Trophoblast cell (in vitro differentiated cells and primary cell): ENCODE data around the gene CYP26B1.

Experiments used
- DNase-seq, 2 donors: peaks; one replicate each; pipeline ENCODE4 v3.0.0-alpha.2; 2016
- H2AFZ ChIP-seq: 2 replicates; pipeline ENCODE4 v1.6.1; 2013; ENCODE audit warnings: low read length, moderate library complexity, mild to moderate bottlenecking; ENCODE audit not compliant: insufficient read depth, poor library complexity
- H2AK5ac ChIP-seq: 2 replicates; pipeline ENCODE4 v1.6.1; 2013; ENCODE audit warnings: mild to moderate bottlenecking, low read length
- H2BK120ac ChIP-seq: 2 replicates; pipeline ENCODE4 v1.6.1; 2013; ENCODE audit warnings: low read length, mild to moderate bottlenecking, moderate library complexity; ENCODE audit not compliant: insufficient read depth, poor library complexity
- H2BK12ac ChIP-seq: 2 replicates; pipeline ENCODE4 v1.6.1; 2013; ENCODE audit warnings: mild to moderate bottlenecking, low read length, moderate library complexity
- H2BK5ac ChIP-seq: 2 replicates; pipeline ENCODE4 v1.6.1; 2013; ENCODE audit warnings: low read length, low read depth, moderate library complexity, mild to moderate bottlenecking; ENCODE audit not compliant: poor library complexity
- H3K14ac ChIP-seq: 2 replicates; pipeline ENCODE4 v1.6.1; 2013; ENCODE audit warnings: mild to moderate bottlenecking, low read length
- H3K18ac ChIP-seq: 2 replicates; pipeline ENCODE4 v1.6.1; 2013; ENCODE audit warnings: mild to moderate bottlenecking, low read length
- H3K23ac ChIP-seq: 2 replicates; pipeline ENCODE4 v1.6.1; 2013; ENCODE audit warnings: low read length
- H3K27ac ChIP-seq: 2 replicates; pipeline ENCODE4 v1.5.1; 2013; ENCODE audit warnings: low read depth, mild to moderate bottlenecking, inconsistent platforms, low read length, moderate library complexity
- H3K27me3 ChIP-seq: 2 replicates; pipeline ENCODE4 v1.6.1; 2013; ENCODE audit warnings: inconsistent platforms, mild to moderate bottlenecking, low read length, moderate library complexity; ENCODE audit not compliant: insufficient read depth
- H3K36me3 ChIP-seq, 2 experiments: 1 replicate in 1 of 2; 2 replicates in 1 of 2; pipeline ENCODE4 v1.6.1; 2013; ENCODE audit warnings: low read length in 2 of 2, mild to moderate bottlenecking in 2 of 2, moderate library complexity in 1 of 2; ENCODE audit not compliant: insufficient read depth in 2 of 2, control insufficient read depth in 1 of 2
- H3K4ac ChIP-seq: 2 replicates; pipeline ENCODE4 v1.6.1; 2013; ENCODE audit warnings: low read depth, mild to moderate bottlenecking, low read length, moderate library complexity
- H3K4me1 ChIP-seq, 2 experiments: 1 replicate in 1 of 2; 2 replicates in 1 of 2; pipeline ENCODE4 v1.6.1; 2013; ENCODE audit warnings: low read length in 2 of 2, mild to moderate bottlenecking in 2 of 2, moderate library complexity in 1 of 2; ENCODE audit not compliant: insufficient read depth in 2 of 2, control insufficient read depth in 1 of 2
- H3K4me2 ChIP-seq: 2 replicates; pipeline ENCODE4 v1.6.1; 2013; ENCODE audit warnings: inconsistent platforms, mild to moderate bottlenecking, low read length, moderate library complexity
- H3K4me3 ChIP-seq: 2 replicates; pipeline ENCODE4 v1.5.1; 2013; ENCODE audit warnings: mild to moderate bottlenecking, low read depth, low read length, inconsistent platforms
- H3K79me1 ChIP-seq: one replicate; pipeline ENCODE4 v1.6.1; 2013; ENCODE audit warnings: low read length
- H3K79me2 ChIP-seq: 2 replicates; pipeline ENCODE4 v1.6.1; 2013; ENCODE audit warnings: low read length, mild to moderate bottlenecking; ENCODE audit not compliant: control insufficient read depth, insufficient read depth, poor library complexity
- H3K9ac ChIP-seq: 2 replicates; pipeline ENCODE4 v1.6.1; 2013; ENCODE audit warnings: mild to moderate bottlenecking, low read length
- H3K9me3 ChIP-seq: 2 replicates; pipeline ENCODE4 v1.6.1; 2013; ENCODE audit warnings: low read depth, mild to moderate bottlenecking, control low read depth, inconsistent platforms, low read length; ENCODE audit not compliant: insufficient read depth
- H4K12ac ChIP-seq: 2 replicates; pipeline ENCODE4 v1.6.1; 2013; ENCODE audit warnings: low read depth, mild to moderate bottlenecking, low read length, moderate library complexity
- H4K8ac ChIP-seq: 2 replicates; pipeline ENCODE4 v1.6.1; 2013; ENCODE audit warnings: low read depth, mild to moderate bottlenecking, low read length, moderate library complexity
- H4K91ac ChIP-seq: one replicate; pipeline ENCODE4 v1.6.1; 2013; ENCODE audit warnings: low read depth, mild to moderate bottlenecking, low read length, moderate library complexity
- WGBS: extraction: QIAGEN DNeasy Blood & Tissue Kit; methylation state at CpG from one replicate; pipeline ENCODE4 v1.1.7; 2013; ENCODE audit warnings: missing lambda C conversion rate; ENCODE audit not compliant: insufficient read length, insufficient coverage; ENCODE audit errors: extremely low coverage; 5-methylcytosine and 5-hydroxymethylcytosine counted together

CYP26B1 gene

GRCh38 chr2:72173640-72174321, 26.1 kb upstream of the CYP26B1 start:
- Histone ChIP-seq H3K14ac (no peak overlapping the region), H4K91ac (no peak overlapping the region), H4K12ac (peak overlapping the region; percentile 31), H2BK120ac (no peak overlapping the region), H3K4me1 (no peaks in the 10 kb centered on the region), H3K9ac (no peak overlapping the region), H3K4me2 (no peak overlapping the region), H3K27me3 (no peaks in the 10 kb centered on the region), H3K4me3 (no peak overlapping the region), H2BK12ac (peak overlapping the region; percentile 19), H3K4ac (no peak overlapping the region), H3K9me3 (no peaks in the 10 kb centered on the region), H3K27ac (no peak overlapping the region), H3K36me3 (peaks cover 4 to 11% of the 10 kb centered on the region in 2 experiments), H2AK5ac (peak overlapping the region; percentile 15), H3K79me1 (no peaks in the 10 kb centered on the region), H3K23ac (no peak overlapping the region), H2AFZ (no peak overlapping the region), H3K18ac (no peak overlapping the region), H3K79me2 (no peaks in the 10 kb centered on the region), H2BK5ac (no peak overlapping the region), H4K8ac (no peak overlapping the region)
- DNase-seq = no peak
- WGBS = no CpG with 5 or more reads among the region's 8 CpGs

- Histone ChIP-seq H3K4me2 (no peak overlapping the region), H3K79me1 (no peaks in the 10 kb centered on the region), H3K4me1 (no peaks in the 10 kb centered on the region), H4K8ac (no peak overlapping the region), H3K27ac (no peak overlapping the region), H3K14ac (no peak overlapping the region), H3K4me3 (no peak overlapping the region), H2BK5ac (no peak overlapping the region), H2BK12ac (no peak overlapping the region), H4K91ac (no peak overlapping the region), H3K9me3 (no peaks in the 10 kb centered on the region), H4K12ac (no peak overlapping the region), H3K36me3 (peaks cover 2 to 7% of the 10 kb centered on the region in 2 experiments), H3K9ac (no peak overlapping the region), H3K18ac (no peak overlapping the region), H3K23ac (no peak overlapping the region), H3K27me3 (no peaks in the 10 kb centered on the region), H3K79me2 (no peaks in the 10 kb centered on the region), H2AFZ (no peak overlapping the region), H2AK5ac (no peak overlapping the region), H2BK120ac (no peak overlapping the region), H3K4ac (no peak overlapping the region)
- no CpG with 5 or more reads among the region's 2 CpGs for WGBS
- no peak for DNase-seq
These were observed 24.8 kb upstream of the CYP26B1 start for GRCh38 chr2:72172478-72172877.

DNA sequence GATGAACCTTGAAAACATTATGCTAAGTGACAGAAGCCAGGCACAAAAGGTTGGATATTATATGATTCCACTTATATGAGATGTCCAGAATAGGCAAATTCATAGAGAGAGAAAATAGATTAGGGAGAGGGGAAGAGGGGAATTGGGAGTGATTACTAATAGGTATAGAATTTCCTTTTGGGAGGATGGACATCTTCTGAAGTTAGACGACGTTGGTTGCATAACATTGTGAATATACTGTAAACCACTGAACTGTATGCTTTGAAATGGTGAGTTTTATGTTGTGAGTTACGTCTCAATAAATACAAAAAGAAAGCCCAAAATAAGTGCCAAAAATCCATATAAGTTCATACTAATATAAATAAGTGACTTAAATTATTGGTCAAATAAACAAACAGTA, 18.6 kb upstream of the CYP26B1 start:
- no peak overlapping the region for H3K9ac ChIP-seq
- H3K79me1 ChIP-seq = no peaks in the 10 kb centered on the region
- no peaks in the 10 kb centered on the region for H3K79me2 ChIP-seq
- H3K9me3 ChIP-seq = no peaks in the 10 kb centered on the region
- peak in 1 of 2 donors; percentile 33 for DNase-seq
- H3K36me3 ChIP-seq = no peaks in the 10 kb centered on the region
- WGBS = no CpG with 5 or more reads among the region's 3 CpGs
- no peak overlapping the region for H4K12ac ChIP-seq
- H2AK5ac ChIP-seq = no peak overlapping the region
- no peaks in the 10 kb centered on the region for H3K27me3 ChIP-seq
- H3K23ac ChIP-seq = no peak overlapping the region
- no peak overlapping the region for H2BK120ac ChIP-seq
- H3K4me3 ChIP-seq = no peak overlapping the region
- H3K4me1 ChIP-seq = no peaks in the 10 kb centered on the region
- no peak overlapping the region for H2BK12ac ChIP-seq
- H3K14ac ChIP-seq = no peak overlapping the region
- no peak overlapping the region for H2AFZ ChIP-seq
- no peak overlapping the region for H2BK5ac ChIP-seq
- no peak overlapping the region for H3K4me2 ChIP-seq
- H3K27ac ChIP-seq = no peak overlapping the region
- H4K91ac ChIP-seq = no peak overlapping the region
- H3K18ac ChIP-seq = no peak overlapping the region
- H3K4ac ChIP-seq = no peak overlapping the region
- no peak overlapping the region for H4K8ac ChIP-seq

GRCh38 chr2:72165792-72166191, 18.1 kb upstream of the CYP26B1 start:
- no peak overlapping the region for H4K8ac ChIP-seq
- H3K4me1 ChIP-seq = no peaks in the 10 kb centered on the region
- H3K23ac ChIP-seq = no peak overlapping the region
- H3K79me2 ChIP-seq = no peaks in the 10 kb centered on the region
- H3K14ac ChIP-seq = no peak overlapping the region
- DNase-seq = peak in 1 of 2 donors; percentile 68
- no peak overlapping the region for H3K4me2 ChIP-seq
- H4K91ac ChIP-seq = no peak overlapping the region
- H3K79me1 ChIP-seq = no peaks in the 10 kb centered on the region
- H3K9me3 ChIP-seq = no peaks in the 10 kb centered on the region
- H2AFZ ChIP-seq = no peak overlapping the region
- no peak overlapping the region for H3K18ac ChIP-seq
- H3K9ac ChIP-seq = no peak overlapping the region
- H2AK5ac ChIP-seq = no peak overlapping the region
- H2BK120ac ChIP-seq = no peak overlapping the region
- H3K4me3 ChIP-seq = no peak overlapping the region
- no peak overlapping the region for H4K12ac ChIP-seq
- no peaks in the 10 kb centered on the region for H3K36me3 ChIP-seq
- H3K4ac ChIP-seq = no peak overlapping the region
- no peak overlapping the region for H2BK12ac ChIP-seq
- no peaks in the 10 kb centered on the region for H3K27me3 ChIP-seq
- WGBS = no CpG with 5 or more reads among the region's 3 CpGs
- no peak overlapping the region for H2BK5ac ChIP-seq
- no peak overlapping the region for H3K27ac ChIP-seq
